B cell (primary cell): ENCODE results near the gene SKP2. TPM values are rescaled to one million over a fixed set of nuclear protein-coding genes. Genes with fewer than 3 reads are reported as not detected.

Source experiments
- ATAC-seq: fragments of 200-7000 bp; cut with Tn5 transposase; one replicate; pipeline ENCODE4 v1.10.0; 2021; ENCODE audit warnings: low read depth, mild to moderate bottlenecking, moderate number of reproducible peaks, moderate library complexity
- CTCF ChIA-PET: fragments of 350-600 bp; sonication (Branson Sonifier 250); formaldehyde crosslinking; loops from one replicate; lab custom pipeline; 2021; ENCODE audit warnings: antibody characterized with exemption, inconsistent platforms; lab: Charles Lee
- POLR2A ChIA-PET: fragments of 350-600 bp; sonication (Branson Sonifier 250); formaldehyde crosslinking; loops from one replicate; lab custom pipeline; 2021; ENCODE audit warnings: antibody characterized with exemption; lab: Charles Lee
- DNase-seq: peaks from one replicate; pipeline ENCODE4 v3.0.0; 2013
- H2AFZ ChIP-seq: 2 replicates; pipeline ENCODE4 v1.6.1; 2012; ENCODE audit warnings: mild to moderate bottlenecking, low read depth, low read length; ENCODE audit not compliant: insufficient read depth, poor library complexity, severe bottlenecking
- H3K27ac ChIP-seq, 2 donors: 1 replicate in 1 of 2; 2 replicates in 1 of 2; pipeline ENCODE4 v1.5.1; 2012 to 2013; ENCODE audit warnings: low read length in 2 of 2, mild to moderate bottlenecking in 2 of 2, moderate library complexity in 1 of 2
- H3K27me3 ChIP-seq, 4 experiments: fragments of 200-600 bp in 1 of 4; sonication (generic) in 1 of 4; replicated peaks in 1 of 4; 1 replicate in 2 of 4; 2 replicates in 2 of 4; pipeline versions ENCODE4 v1.6.1 to v1.7.0; 2013 to 2016; ENCODE audit warnings: low read length in 3 of 4, mild to moderate bottlenecking in 2 of 4, mixed read lengths in 1 of 4, moderate library complexity in 1 of 4; ENCODE audit not compliant: insufficient read depth in 4 of 4, control insufficient read depth in 3 of 4; ENCODE audit errors: control extremely low read depth in 1 of 4
- H3K36me3 ChIP-seq, 2 experiments: replicated peaks in 1 of 2; 1 replicate in 1 of 2; 2 replicates in 1 of 2; pipeline versions ENCODE4 v1.6.1 to v1.7.1; 2013; ENCODE audit warnings: low read length in 1 of 2; ENCODE audit not compliant: insufficient read depth in 2 of 2, control insufficient read depth in 1 of 2; ENCODE audit errors: control extremely low read depth in 1 of 2, extremely low read depth in 1 of 2
- H3K4me1 ChIP-seq, 2 donors: fragments of 200-600 bp in 1 of 2; sonication (generic) in 1 of 2; 1 replicate in 1 of 2; 2 replicates in 1 of 2; pipeline versions ENCODE4 v1.5.1 to v1.6.1; 2013 to 2017; ENCODE audit warnings: low read length in 2 of 2; ENCODE audit not compliant: control insufficient read depth in 2 of 2, insufficient read depth in 2 of 2
- H3K4me2 ChIP-seq: replicated peaks from 2 replicates; pipeline ENCODE3; 2012; ENCODE audit warnings: mild to moderate bottlenecking, low read depth, low read length; ENCODE audit not compliant: poor library complexity, severe bottlenecking
- H3K4me3 ChIP-seq, 5 experiments: fragments of 200-600 bp in 1 of 5; sonication (generic) in 1 of 5; 1 replicate in 3 of 5; 2 replicates in 2 of 5; pipeline versions ENCODE4 v1.5.1 to v1.7.0; 2011 to 2016; ENCODE audit warnings: low read length in 4 of 5, mild to moderate bottlenecking in 4 of 5, low read depth in 2 of 5, control low read depth in 1 of 5, moderate library complexity in 1 of 5; ENCODE audit not compliant: insufficient read depth in 1 of 5; ENCODE audit errors: control extremely low read depth in 1 of 5, extremely low read depth in 1 of 5
- H3K79me2 ChIP-seq: fragments of 200-600 bp; sonication (generic); one replicate; pipeline ENCODE4 v1.6.0; 2016; ENCODE audit warnings: low read length; ENCODE audit not compliant: control insufficient read depth, insufficient read depth
- H3K9ac ChIP-seq: fragments of 200-600 bp; sonication (generic); 2 replicates; pipeline ENCODE4 v1.6.1; 2017; ENCODE audit warnings: mild to moderate bottlenecking, low read length, moderate library complexity
- H3K9me3 ChIP-seq, 3 donors: one replicate each; pipeline versions ENCODE4 v1.6.1 to v1.7.1; 2013; ENCODE audit warnings: low read length in 2 of 3; ENCODE audit not compliant: control insufficient read depth in 2 of 3, insufficient read depth in 1 of 3; ENCODE audit errors: control extremely low read depth in 1 of 3
- H4K20me1 ChIP-seq: 2 replicates; pipeline ENCODE4 v1.6.0; 2012; ENCODE audit warnings: mild to moderate bottlenecking, low read length; ENCODE audit not compliant: insufficient read depth, control insufficient read depth, poor library complexity, severe bottlenecking
- H3K27ac Mint-ChIP-seq: one replicate; pipeline ENCODE4 v1.8.0; 2021; ENCODE audit warnings: mixed read lengths
- H3K27me3 Mint-ChIP-seq: one replicate; pipeline ENCODE4 v1.8.0; 2021; ENCODE audit warnings: mixed read lengths
- H3K4me1 Mint-ChIP-seq: one replicate; pipeline ENCODE4 v1.8.0; 2021; ENCODE audit warnings: mixed read lengths
- H3K4me3 Mint-ChIP-seq: one replicate; pipeline ENCODE4 v1.8.0; 2021; ENCODE audit warnings: mixed read lengths
- H3K9me3 Mint-ChIP-seq: one replicate; pipeline ENCODE4 v1.8.0; 2022; ENCODE audit warnings: mixed read lengths; ENCODE audit not compliant: insufficient read depth
- CTCF ChIP-seq: fragments of 200-600 bp; IDR thresholded peaks from one replicate; pipeline ENCODE4 v1.8.0; 2022; ENCODE audit warnings: antibody characterized with exemption, mild to moderate bottlenecking
- EZH2 ChIP-seq: IDR thresholded peaks from 2 replicates; pipeline ENCODE4 v1.6.1; 2012; ENCODE audit warnings: borderline replicate concordance, low read depth, mild to moderate bottlenecking, moderate library complexity, low read length; ENCODE audit not compliant: insufficient read depth, poor library complexity, severe bottlenecking
- WGBS: methylation state at CpG from one replicate; pipeline ENCODE4 v1.1.5; 2013; ENCODE audit warnings: missing lambda C conversion rate; ENCODE audit not compliant: insufficient coverage; 5-methylcytosine and 5-hydroxymethylcytosine counted together
- intact Hi-C: fragments of 100-400 bp; cut with micrococcal nuclease; formaldehyde crosslinking; loops from one replicate; pipeline ENCODE4 v1.10.0; 2022
- polyA plus RNA-seq: library from polyadenylated mRNA; depleted of rRNA; stranded (reverse); fragments of >200 nt; gene quantifications from 2 replicates; pipeline ENCODE4 v1.2.3, GENCODE V29; 2012
- total RNA-seq, 2 donors: library from RNA; stranded (reverse); fragments of 120-200 nt in 1 of 2; gene quantifications; 1 replicate in 1 of 2; 2 replicates in 1 of 2; pipeline versions ENCODE4 v1.2.3 to v1.2.4, GENCODE V29; 2013 to 2022

Gene SKP2
- total and polyA plus RNA-seq, 2 donors (not counting 1 experiment from before 2014, with no cell fraction given): 26.7 to 27.1 TPM

- no peak overlapping the region for H3K27ac Mint-ChIP-seq
- ChIA-PET CTCF (no interaction called here), POLR2A (no interaction called here)
- no peak for DNase-seq
- H3K36me3 ChIP-seq: peaks cover 13 to 68% of the 10 kb centered on the region in 2 experiments
- no peaks in the 10 kb centered on the region for H3K27me3 ChIP-seq
- peaks cover 4% of the 10 kb centered on the region for H4K20me1 ChIP-seq
- WGBS: 83% methylated on average over 1 of the region's 9 CpGs
- peaks cover 35% of the 10 kb centered on the region for H3K79me2 ChIP-seq
- TF ChIP-seq EZH2 (no peak), CTCF (no peak)
- H3K4me1 Mint-ChIP-seq: peaks cover 3% of the 10 kb centered on the region
- no peaks in the 10 kb centered on the region for H3K9me3 ChIP-seq
- no peaks in the 10 kb centered on the region for H3K4me1 ChIP-seq
- H3K4me3 Mint-ChIP-seq: no peak overlapping the region
- H3K27ac ChIP-seq: no peak overlapping the region
- H3K4me2 ChIP-seq: no peak overlapping the region
- H3K27me3 Mint-ChIP-seq: no peaks in the 10 kb centered on the region
- H3K4me3 ChIP-seq: no peak overlapping the region
- no peaks in the 10 kb centered on the region for H3K9me3 Mint-ChIP-seq
- intact Hi-C loops: no loop called here
- H3K9ac ChIP-seq: no peak overlapping the region
- no peak for ATAC-seq
- H2AFZ ChIP-seq: no peak overlapping the region
These were observed 11.0 kb downstream of the SKP2 start for GRCh38 chr5:36162810-36163486.

GRCh38 chr5:36164461-36164860 is 12.6 kb downstream of the SKP2 start:
- no peak overlapping the region for H3K4me3 ChIP-seq
- ATAC-seq (no peak), DNase-seq (no peak)
- no peak overlapping the region for H3K4me2 ChIP-seq
- H3K4me1 ChIP-seq: no peaks in the 10 kb centered on the region
- TF ChIP-seq EZH2 (no peak), CTCF (no peak)
- Mint-ChIP-seq H3K4me1 (no peaks in the 10 kb centered on the region), H3K4me3 (no peak overlapping the region), H3K27me3 (no peaks in the 10 kb centered on the region), H3K9me3 (no peaks in the 10 kb centered on the region), H3K27ac (no peak overlapping the region)
- peaks cover 23% of the 10 kb centered on the region for H3K79me2 ChIP-seq
- CTCF ChIA-PET: no interaction called here
- no peak overlapping the region for H2AFZ ChIP-seq
- H3K36me3 ChIP-seq: peaks cover 13 to 65% of the 10 kb centered on the region in 2 experiments
- intact Hi-C loops: no loop called here
- H3K9me3 ChIP-seq: no peaks in the 10 kb centered on the region
- H3K27ac ChIP-seq: no peak overlapping the region
- no peaks in the 10 kb centered on the region for H4K20me1 ChIP-seq
- no peak overlapping the region for H3K9ac ChIP-seq
- no peaks in the 10 kb centered on the region for H3K27me3 ChIP-seq
- WGBS: no CpG with 5 or more reads among the region's 4 CpGs
- POLR2A ChIA-PET: no interaction called here
